ENCODE results near the gene PIGV.

The PIGV gene

GRCh38 chr1:26786437-26787380, 1.0 kb upstream of the PIGV start (continued):
- TF ChIP-seq ZBTB48 (tag by site-specific recombination; IDR thresholded peaks at IDR 0.05), result peak; percentile 35
- no peak for TF ChIP-seq GLI2 (tag by site-specific recombination; IDR thresholded peaks at IDR 0.05; ENCODE audit: borderline replicate concordance, low read depth)
- TF ChIP-seq HOXD13 (CRISPR knock-in tag; IDR thresholded peaks at IDR 0.05; ENCODE audit: borderline replicate concordance), result no peak
- no peak for TF ChIP-seq ZFP69B (tag by site-specific recombination; IDR thresholded peaks at IDR 0.05)
- TF ChIP-seq ZFP3 (tag by site-specific recombination; IDR thresholded peaks at IDR 0.05; ENCODE audit: low read depth), result no peak
- no peak for TF ChIP-seq ZNF174 (tag by site-specific recombination; IDR thresholded peaks at IDR 0.05)
- TF ChIP-seq ZNF155 (tag by site-specific recombination; IDR thresholded peaks at IDR 0.05), result no peak
- peak; percentile 58 for TF ChIP-seq PATZ1 (tag by site-specific recombination; IDR thresholded peaks at IDR 0.05)
- no peak for TF ChIP-seq ZNF560 (tag by site-specific recombination; IDR thresholded peaks at IDR 0.05; ENCODE audit: borderline replicate concordance)
- peak; percentile 70 for TF ChIP-seq GLIS1 (tag by site-specific recombination; IDR thresholded peaks at IDR 0.05)
- 0 out of 2 replicates have a peak, but pooled peaks have one; percentile 32 for TF ChIP-seq SP3 (tag by site-specific recombination; IDR thresholded peaks at IDR 0.05)
- TF ChIP-seq ZNF501 (tag by site-specific recombination; IDR thresholded peaks at IDR 0.05), result no peak
- TF ChIP-seq ZNF239 (tag by site-specific recombination; IDR thresholded peaks at IDR 0.05), result no peak
- TF ChIP-seq ZSCAN16 (tag by site-specific recombination; IDR thresholded peaks at IDR 0.05), result no peak
- no peak for TF ChIP-seq ZNF596 (tag by site-specific recombination; IDR thresholded peaks at IDR 0.05)
- no peak for TF ChIP-seq ZSCAN18 (tag by site-specific recombination; IDR thresholded peaks at IDR 0.05)

GRCh38 chr1:26787381-26787705, 407 bp upstream of the PIGV start:
- TF ChIP-seq ZNF2 (tag by site-specific recombination; IDR thresholded peaks at IDR 0.05) (0 out of 2 replicates have a peak, but pooled peaks have one; percentile 22), ZNF501 (tag by site-specific recombination; IDR thresholded peaks at IDR 0.05) (0 out of 2 replicates have a peak, but pooled peaks have one; percentile 22), ZNF585B (tag by site-specific recombination; IDR thresholded peaks at IDR 0.05) (no peak), ZEB2 (tag by site-specific recombination; IDR thresholded peaks at IDR 0.05) (no peak)
- Histone ChIP-seq H3K36me3 (ENCODE audit: control insufficient read depth in 2 of 2, insufficient read depth in 1 of 2, low read length in 2 of 2) (peaks cover 0 to 14% of the 10 kb centered on the region in 2 experiments; a peak in 1 of 3 replicates), H3K9me3 (ENCODE audit: control insufficient read depth, insufficient read depth, low read depth, low read length) (no peaks in the 10 kb centered on the region), H3K27ac (ENCODE audit: extremely low read depth, low read depth, low read length) (peak overlapping the region; percentile 90), H3K4me3 (ENCODE audit: low read depth, low read length) (peak overlapping the region; percentile 75), H3K4me1 (ENCODE audit: control insufficient read depth, insufficient read depth, low read length) (peaks cover 16% of the 10 kb centered on the region)
- CTCF ChIA-PET, result interaction anchor here (0.8 to 6.8 kb wide), 5 partner anchors 14 to 185 kb away, joined by 5 to 281 read pairs (median 31); partner anchors contain the start of gene ARID1A
- POLR2A ChIA-PET, result interaction anchor here (0.8 to 3.8 kb wide), 9 partner anchors 12 to 184 kb away, joined by 3 to 56 read pairs (median 4); partner anchors contain the start of gene ARID1A

- H3K4me3 ChIP-seq (ENCODE audit: low read depth, low read length), result peak overlapping the region; percentile 75
- TF ChIP-seq ZSCAN18 (tag by site-specific recombination; IDR thresholded peaks at IDR 0.05) (no peak), ZNF544 (tag by site-specific recombination; IDR thresholded peaks at IDR 0.05) (no peak)
- H3K9me3 ChIP-seq (ENCODE audit: control insufficient read depth, insufficient read depth, low read depth, low read length), result no peaks in the 10 kb centered on the region
- H3K4me1 ChIP-seq (ENCODE audit: control insufficient read depth, insufficient read depth, low read length), result peaks cover 9% of the 10 kb centered on the region
- ChIA-PET POLR2A (interaction anchor here (1.2 to 3.8 kb wide), 9 partner anchors 17 to 288 kb away, joined by 3 to 56 read pairs (median 7); partner anchors contain the start of genes ARID1A and ZDHHC18), CTCF (interaction anchor here (0.5 to 6.8 kb wide), 33 partner anchors 11 to 1290 kb away, joined by 3 to 281 read pairs (median 4); partner anchors contain the start of gene ARID1A)
- peak overlapping the region; percentile 90 for H3K27ac ChIP-seq (ENCODE audit: extremely low read depth, low read depth, low read length)
- peaks cover 0 to 10% of the 10 kb centered on the region in 2 experiments; a peak in 2 of 3 replicates for H3K36me3 ChIP-seq (ENCODE audit: control insufficient read depth in 2 of 2, insufficient read depth in 1 of 2, low read length in 2 of 2)
Measured at GRCh38 chr1:26788515-26788785, 700 bp downstream of the PIGV start.
